GM21528 (cell line): Measurements from ENCODE around the gene RGMA.

Experiments used
- ATAC-seq: cut with Tn5 transposase; IDR thresholded peaks from one replicate; pipeline ENCODE4 v1.9.1; 2021; ENCODE audit warnings: mild to moderate bottlenecking, moderate library complexity; ENCODE audit not compliant: unreplicated experiment, low FRiP score

RGMA gene

DNA sequence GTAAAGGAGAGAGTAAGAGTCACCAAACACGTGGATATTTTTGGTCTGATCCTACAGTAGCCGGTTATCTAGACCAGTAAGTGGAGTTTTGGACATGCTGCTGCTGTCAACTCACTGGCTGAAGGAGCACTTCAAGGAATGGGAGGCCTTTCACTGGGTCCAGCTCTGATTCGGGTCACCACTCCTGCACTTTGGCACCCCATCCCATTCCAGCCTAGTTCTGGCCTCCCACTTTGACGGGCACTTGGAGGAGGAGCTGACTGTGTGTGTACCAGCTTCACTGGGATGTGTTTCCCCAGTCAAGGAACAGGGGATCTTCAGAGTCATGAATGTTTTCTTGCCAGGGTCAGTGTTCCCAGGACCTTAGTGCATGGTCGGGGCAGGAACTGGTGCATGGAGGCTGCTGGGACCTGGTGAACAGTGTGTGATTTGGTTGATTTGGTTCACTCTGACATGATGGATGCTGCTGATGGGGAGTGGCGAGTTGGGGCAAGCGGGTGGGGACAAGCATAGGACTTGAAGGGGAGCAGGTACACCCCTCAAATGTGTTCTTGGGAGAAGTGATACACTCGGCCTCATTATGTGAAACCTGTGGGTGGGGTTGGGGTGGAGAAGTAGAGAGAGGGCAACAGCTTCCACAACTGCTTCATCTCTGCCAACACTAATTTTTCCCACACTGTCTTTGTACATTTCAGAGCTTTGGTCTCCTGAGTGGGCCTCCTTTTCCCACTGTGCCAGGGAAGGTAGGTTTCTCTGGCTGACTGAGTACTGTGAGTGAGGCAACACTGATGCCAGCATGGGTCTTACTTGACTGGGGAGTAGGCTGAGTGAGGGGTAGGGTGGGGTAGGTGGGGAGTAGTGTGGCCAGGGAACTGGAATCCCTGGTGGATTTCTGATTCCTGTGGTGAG lies 64.0 kb downstream of the RGMA start:
- ATAC-seq: no peak

DNA sequence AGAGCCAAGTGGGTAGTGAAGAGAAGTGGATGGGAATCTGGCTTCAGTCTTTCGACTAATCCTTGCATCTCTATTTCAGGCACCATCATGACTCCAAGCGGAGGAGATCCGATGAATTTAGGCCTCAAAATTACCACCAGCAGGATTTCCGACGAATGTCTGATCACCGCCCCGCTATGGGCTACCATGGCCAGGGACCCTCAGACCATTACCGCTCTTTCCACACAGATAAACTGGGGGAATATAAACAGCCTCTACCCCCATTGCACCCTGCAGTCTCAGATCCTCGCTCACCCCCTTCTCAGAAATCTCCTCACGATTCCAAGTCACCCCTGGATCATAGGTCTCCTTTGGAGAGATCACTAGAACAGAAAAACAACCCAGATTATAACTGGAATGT lies 64.7 kb downstream of the RGMA start:
- ATAC-seq: no peak

DNA sequence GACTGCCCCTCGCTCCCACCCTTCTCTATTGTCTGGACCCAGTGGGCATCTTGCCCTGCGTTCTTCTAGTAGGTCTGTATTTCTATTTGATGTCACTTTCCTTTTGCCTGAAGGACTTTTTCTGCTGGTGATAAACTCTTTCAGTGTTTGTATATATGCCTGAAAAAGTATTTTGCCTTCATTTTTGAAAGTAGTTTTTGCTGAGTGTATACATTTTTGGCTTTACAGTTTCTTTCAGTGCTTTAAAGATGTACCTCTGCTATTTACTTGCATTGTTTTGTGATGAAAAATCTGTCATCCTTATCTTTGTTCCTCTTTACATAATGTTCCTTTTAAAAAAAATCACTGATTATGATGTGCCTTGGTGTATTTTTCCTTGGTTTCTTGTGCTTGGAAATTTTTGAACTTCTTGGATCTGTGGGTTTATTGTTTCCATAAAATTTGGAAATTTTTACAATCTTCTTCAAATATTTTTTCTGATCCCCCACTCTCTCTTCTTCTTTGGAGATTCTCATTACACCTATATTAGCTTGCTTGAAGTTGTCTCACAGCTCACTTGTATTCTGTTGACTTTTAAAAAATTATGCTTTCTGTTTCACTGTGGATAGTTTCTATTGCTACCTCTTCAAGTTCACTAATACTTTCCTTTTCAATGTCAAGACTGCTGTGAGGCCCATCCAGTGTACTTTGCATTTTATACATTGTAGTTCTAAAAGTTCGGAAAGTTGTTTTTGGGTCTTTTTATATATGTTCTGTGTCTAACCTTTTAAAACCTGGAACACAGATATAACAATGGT lies 67.8 kb downstream of the RGMA start:
- ATAC-seq: peak; percentile 78

DNA sequence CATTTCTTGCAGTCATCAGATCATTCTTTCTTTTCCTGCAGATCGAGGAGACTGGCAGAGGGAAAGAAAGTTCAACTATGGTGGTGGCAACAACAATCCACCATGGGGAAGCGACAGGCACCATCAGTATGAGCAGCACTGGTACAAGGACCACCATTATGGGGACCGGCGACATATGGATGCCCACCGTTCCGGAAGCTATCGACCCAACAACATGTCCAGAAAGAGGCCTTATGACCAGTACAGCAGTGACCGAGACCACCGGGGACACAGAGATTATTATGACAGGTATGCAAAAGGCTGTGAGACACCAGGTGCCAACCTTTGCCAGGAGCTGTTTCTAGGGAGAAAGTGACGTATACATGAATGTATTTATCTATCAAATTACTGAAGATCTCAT lies 69.0 kb downstream of the RGMA start:
- no peak for ATAC-seq

GRCh38 chr15:93019090-93019489 lies 69.9 kb downstream of the RGMA start:
- no peak for ATAC-seq

- no peak for ATAC-seq
Measured at GRCh38 chr15:93018574-93018973, 70.4 kb downstream of the RGMA start.

DNA sequence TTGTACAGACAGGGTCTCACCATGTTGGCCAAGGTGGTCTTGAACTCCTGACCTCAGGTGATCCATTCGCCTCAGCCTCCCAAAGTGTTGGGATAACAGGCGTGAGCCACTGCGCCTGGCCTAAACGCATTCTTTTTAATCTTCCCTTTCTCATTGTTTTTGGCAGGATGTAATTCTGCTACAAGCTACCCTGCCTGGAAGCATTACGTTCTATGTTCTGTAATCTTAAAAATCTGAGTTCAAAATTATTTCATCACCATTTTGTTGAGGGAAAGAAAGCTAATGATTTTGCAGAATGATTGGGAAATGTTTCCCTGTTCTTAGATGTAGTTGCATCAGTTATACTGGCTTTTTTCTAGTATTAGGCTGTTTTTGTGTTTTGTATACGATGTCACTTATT lies 71.5 kb downstream of the RGMA start:
- ATAC-seq: no peak

DNA sequence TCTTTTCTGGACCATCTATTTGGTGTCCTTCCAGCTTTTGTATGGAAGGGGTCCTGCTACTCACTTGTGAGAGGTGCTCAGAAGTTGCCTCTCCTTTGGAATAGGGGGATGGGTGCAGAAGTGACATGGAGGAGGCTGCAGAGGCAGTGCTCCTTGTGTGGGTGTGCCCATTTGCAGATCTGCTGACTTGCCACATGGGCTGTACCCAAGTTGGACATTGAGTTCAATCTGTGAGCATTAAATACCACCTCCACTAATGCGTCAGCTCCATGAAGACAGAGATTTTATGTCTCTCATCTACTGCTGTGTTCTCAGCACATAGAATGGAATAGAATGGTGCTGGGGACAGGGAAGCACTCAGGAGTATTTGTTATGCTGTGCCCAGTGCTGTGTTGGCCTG lies 76.2 kb downstream of the RGMA start:
- no peak for ATAC-seq

GRCh38 chr15:93007994-93008393 lies 81.0 kb downstream of the RGMA start:
- no peak for ATAC-seq

- no peak for ATAC-seq
Measured at GRCh38 chr15:93005133-93005532, 83.9 kb downstream of the RGMA start.

DNA sequence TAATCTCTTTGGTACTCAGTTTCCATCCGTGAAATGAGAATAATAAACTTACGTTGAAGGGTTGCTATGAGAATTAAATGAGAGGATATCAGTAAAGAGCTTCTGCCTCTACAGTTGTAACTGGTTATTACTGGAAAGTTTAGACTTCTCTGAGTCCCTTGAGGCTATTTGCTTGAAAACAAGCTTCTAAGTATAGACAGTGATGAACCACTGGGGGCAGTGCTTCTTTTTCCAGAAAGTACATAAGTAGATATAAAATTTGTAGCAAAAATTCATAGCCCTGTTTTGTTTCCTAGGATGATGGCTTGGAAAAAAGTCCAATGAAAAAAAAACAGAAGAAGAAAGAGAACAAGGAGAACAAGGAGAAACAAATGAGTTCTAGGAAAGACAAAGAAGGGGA lies 87.1 kb downstream of the RGMA start:
- no peak for ATAC-seq

DNA sequence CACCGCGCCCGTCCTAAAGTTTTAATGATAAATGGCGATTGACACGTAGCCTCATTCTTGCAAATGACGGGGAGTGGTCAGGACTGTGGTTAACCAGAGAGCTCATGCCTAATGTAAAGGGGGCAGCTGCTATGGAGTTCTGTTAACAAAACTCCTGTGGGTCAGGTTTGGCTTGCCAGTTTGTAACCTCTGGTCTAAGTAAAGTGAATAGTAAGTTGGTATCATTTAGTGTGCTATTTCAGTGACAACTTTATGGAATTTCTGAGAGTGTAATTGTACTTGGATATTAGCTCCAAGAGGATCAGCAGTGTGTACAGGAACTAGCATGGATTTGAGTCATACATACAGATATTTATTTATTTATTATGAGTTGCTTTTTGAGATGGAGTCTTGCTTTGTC lies 87.9 kb downstream of the RGMA start:
- ATAC-seq: no peak

DNA sequence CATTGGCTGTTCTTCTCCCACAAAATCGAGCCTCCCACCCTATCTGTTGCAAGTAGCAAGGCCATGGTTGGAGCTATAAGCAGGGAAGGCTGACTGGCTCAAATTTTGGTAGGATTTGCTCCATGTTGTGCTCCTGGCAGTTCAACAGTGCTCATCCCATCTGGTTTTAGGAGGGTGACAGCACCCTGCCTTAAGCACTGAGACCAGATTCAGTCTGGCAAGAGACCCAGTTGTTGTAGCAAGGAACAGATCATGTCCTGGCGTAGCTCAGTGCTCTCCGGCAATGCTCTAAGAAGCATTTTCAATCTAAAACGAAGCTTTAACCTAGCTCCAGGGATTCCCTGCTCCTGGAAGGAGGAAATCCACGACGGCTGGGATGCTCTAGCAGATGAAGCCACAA lies 91.2 kb downstream of the RGMA start:
- no peak for ATAC-seq

- no peak for ATAC-seq
Measured at GRCh38 chr15:92992720-92993119, 96.3 kb downstream of the RGMA start.

GRCh38 chr15:92990031-92990430 lies 99.0 kb downstream of the RGMA start:
- ATAC-seq: no peak

DNA sequence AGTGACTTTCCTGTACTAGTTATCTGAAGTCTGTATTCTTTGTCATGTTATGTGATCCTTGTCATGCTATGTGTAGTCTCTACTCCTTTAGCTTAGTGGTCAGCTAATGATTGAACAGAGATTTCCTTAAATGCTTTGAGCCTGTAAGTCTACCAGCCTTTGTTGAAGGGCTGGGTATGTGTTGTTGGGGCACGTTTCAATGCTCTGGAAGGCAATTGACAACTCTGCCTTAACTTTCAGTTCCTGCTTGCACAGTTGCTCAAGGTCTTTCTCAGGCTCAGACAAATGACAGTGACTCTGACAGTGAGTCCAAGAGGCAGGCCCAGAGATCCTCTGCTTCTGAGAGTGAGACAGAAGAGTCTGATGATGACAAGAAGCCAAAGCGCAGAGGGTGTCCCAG lies 99.5 kb downstream of the RGMA start:
- peak; percentile 72 for ATAC-seq
